ENCODE measurements around the gene DCAF5.

DNA sequence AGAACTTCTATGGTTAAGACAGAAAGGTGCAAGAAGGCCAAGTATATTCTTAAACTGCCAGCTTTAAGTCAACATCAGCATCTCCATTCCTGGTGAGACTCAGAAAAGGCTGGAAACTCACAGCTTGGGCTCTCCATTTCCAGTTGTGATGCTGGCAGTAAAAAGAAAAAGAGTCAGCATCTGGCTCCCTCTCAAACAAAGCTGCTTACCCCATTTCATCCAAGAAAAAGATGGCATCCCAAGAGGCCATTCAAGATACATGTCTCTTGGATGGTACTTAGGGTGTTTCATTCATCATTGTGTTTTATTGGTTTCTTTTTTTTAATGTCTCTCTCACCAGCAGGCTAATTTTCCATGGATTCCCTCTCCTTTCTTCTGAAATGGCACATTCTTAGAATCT lies 61.9 kb downstream of the DCAF5 start:
- TF ChIP-seq, protein P1, sequence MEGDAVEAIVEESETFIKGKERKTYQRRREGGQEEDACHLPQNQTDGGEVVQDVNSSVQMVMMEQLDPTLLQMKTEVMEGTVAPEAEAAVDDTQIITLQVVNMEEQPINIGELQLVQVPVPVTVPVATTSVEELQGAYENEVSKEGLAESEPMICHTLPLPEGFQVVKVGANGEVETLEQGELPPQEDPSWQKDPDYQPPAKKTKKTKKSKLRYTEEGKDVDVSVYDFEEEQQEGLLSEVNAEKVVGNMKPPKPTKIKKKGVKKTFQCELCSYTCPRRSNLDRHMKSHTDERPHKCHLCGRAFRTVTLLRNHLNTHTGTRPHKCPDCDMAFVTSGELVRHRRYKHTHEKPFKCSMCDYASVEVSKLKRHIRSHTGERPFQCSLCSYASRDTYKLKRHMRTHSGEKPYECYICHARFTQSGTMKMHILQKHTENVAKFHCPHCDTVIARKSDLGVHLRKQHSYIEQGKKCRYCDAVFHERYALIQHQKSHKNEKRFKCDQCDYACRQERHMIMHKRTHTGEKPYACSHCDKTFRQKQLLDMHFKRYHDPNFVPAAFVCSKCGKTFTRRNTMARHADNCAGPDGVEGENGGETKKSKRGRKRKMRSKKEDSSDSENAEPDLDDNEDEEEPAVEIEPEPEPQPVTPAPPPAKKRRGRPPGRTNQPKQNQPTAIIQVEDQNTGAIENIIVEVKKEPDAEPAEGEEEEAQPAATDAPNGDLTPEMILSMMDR (IDR thresholded peaks at IDR 0.05): no peak
- TF ChIP-seq POLR2A (IDR thresholded peaks at IDR 0.05): no peak
- no peak for TF ChIP-seq EP300 (IDR thresholded peaks at IDR 0.05; ENCODE audit: low read depth)
- no peak for TF ChIP-seq POLR2AphosphoS5 (IDR thresholded peaks at IDR 0.05)

Data from transverse colon (tissue), 4 donors.